Measurements from ENCODE around the gene AKT1.

AKT1 gene

GRCh38 chr14:104772707-104773504 lies 22.6 kb downstream of the AKT1 start:
- no peak for DNase-seq (ENCODE audit: low spot score)

GRCh38 chr14:104771918-104772706 lies 23.4 kb downstream of the AKT1 start:
- DNase-seq (ENCODE audit: low spot score) = no peak

- no peak for DNase-seq (ENCODE audit: low spot score)
Measured at GRCh38 chr14:104771374-104771773, 24.2 kb downstream of the AKT1 start.

- no peak for DNase-seq (ENCODE audit: low spot score)
Measured at GRCh38 chr14:104770851-104771272, 24.7 kb downstream of the AKT1 start.

GRCh38 chr14:104770072-104770579 lies 25.4 kb downstream of the AKT1 start:
- no peak for DNase-seq (ENCODE audit: low spot score)

GRCh38 chr14:104769324-104770071 lies 26.1 kb downstream of the AKT1 start:
- no peak for DNase-seq (ENCODE audit: low spot score)

- DNase-seq (ENCODE audit: low spot score) = peak; percentile 90
Measured at GRCh38 chr14:104768437-104769323, 26.9 kb downstream of the AKT1 start.

GRCh38 chr14:104767634-104767918 lies 28.0 kb downstream of the AKT1 start:
- no peak for DNase-seq (ENCODE audit: low spot score)

GRCh38 chr14:104766863-104767633 lies 28.5 kb downstream of the AKT1 start:
- DNase-seq (ENCODE audit: low spot score) = no peak

- DNase-seq (ENCODE audit: low spot score) = no peak
Measured at GRCh38 chr14:104766256-104766862, 29.2 kb downstream of the AKT1 start.

- DNase-seq (ENCODE audit: low spot score) = no peak
Measured at GRCh38 chr14:104765517-104765916, 30.0 kb downstream of the AKT1 start.

GRCh38 chr14:104758981-104759969 lies 36.3 kb downstream of the AKT1 start:
- DNase-seq (ENCODE audit: low spot score) = no peak

GRCh38 chr14:104757681-104758392 lies 37.7 kb downstream of the AKT1 start:
- no peak for DNase-seq (ENCODE audit: low spot score)

- no peak for DNase-seq (ENCODE audit: low spot score)
Measured at GRCh38 chr14:104757238-104757585, 38.3 kb downstream of the AKT1 start.

GRCh38 chr14:104756477-104757237 lies 38.9 kb downstream of the AKT1 start:
- no peak for DNase-seq (ENCODE audit: low spot score)

- DNase-seq (ENCODE audit: low spot score) = no peak
Measured at GRCh38 chr14:104755621-104756020, 39.9 kb downstream of the AKT1 start.

- no peak for DNase-seq (ENCODE audit: low spot score)
Measured at GRCh38 chr14:104754213-104754851, 41.2 kb downstream of the AKT1 start.
